Fibroblast of lung (primary cell): ENCODE results near the gene CD84. TPM values are rescaled to one million over a fixed set of nuclear protein-coding genes. Genes with fewer than 3 reads are reported as not detected.

Experiments used
- DNase-seq, 2 donors: peaks; one replicate each; pipeline versions ENCODE4 v3.0.0 to v3.0.0-alpha.2; 2010; ENCODE audit warnings: low read depth in 2 of 2
- H2AFZ ChIP-seq: 2 replicates; pipeline ENCODE4 v1.5.1; 2012; ENCODE audit warnings: low read length, control low read depth, inconsistent platforms
- H3K27ac ChIP-seq: 2 replicates; pipeline ENCODE4 v1.5.1; 2011; ENCODE audit warnings: low read length, control low read depth; ENCODE audit not compliant: insufficient read depth
- H3K27me3 ChIP-seq: 2 replicates; pipeline ENCODE4 v1.5.1; 2011; ENCODE audit warnings: mild to moderate bottlenecking, low read length; ENCODE audit not compliant: control insufficient read depth, insufficient read depth
- H3K36me3 ChIP-seq: 2 replicates; pipeline ENCODE4 v1.5.1; 2011; ENCODE audit warnings: low read length; ENCODE audit not compliant: control insufficient read depth, insufficient read depth
- H3K4me1 ChIP-seq: 2 replicates; pipeline ENCODE4 v1.5.1; 2011; ENCODE audit warnings: low read length; ENCODE audit not compliant: control insufficient read depth, insufficient read depth; ENCODE audit errors: extremely low read depth
- H3K4me2 ChIP-seq: 2 replicates; pipeline ENCODE4 v1.5.1; 2011; ENCODE audit warnings: low read length, control low read depth; ENCODE audit not compliant: insufficient read depth; ENCODE audit errors: extremely low read depth
- H3K4me3 ChIP-seq, 4 experiments: fragments of 200-600 bp in 1 of 4; sonication (generic) in 1 of 4; replicated peaks in 1 of 4; 2 replicates each; pipeline ENCODE4 v1.5.1; 2011 to 2016; ENCODE audit warnings: low read length in 4 of 4, low read depth in 3 of 4, mild to moderate bottlenecking in 3 of 4, control low read depth in 2 of 4, inconsistent platforms in 1 of 4, mixed read lengths in 1 of 4; ENCODE audit not compliant: insufficient read depth in 1 of 4; ENCODE audit errors: control extremely low read depth in 1 of 4
- H3K79me2 ChIP-seq: 2 replicates; pipeline ENCODE4 v1.5.1; 2012; ENCODE audit warnings: mild to moderate bottlenecking, low read length, inconsistent platforms; ENCODE audit not compliant: control insufficient read depth, insufficient read depth
- H3K9ac ChIP-seq: 2 replicates; pipeline ENCODE4 v1.5.1; 2011; ENCODE audit warnings: mild to moderate bottlenecking, low read length, control low read depth; ENCODE audit not compliant: insufficient read depth
- H3K9me3 ChIP-seq: 2 replicates; pipeline ENCODE4 v1.5.1; 2012; ENCODE audit warnings: low read depth, low read length; ENCODE audit not compliant: control insufficient read depth, insufficient read depth
- H4K20me1 ChIP-seq: 2 replicates; pipeline ENCODE4 v1.5.1; 2011; ENCODE audit warnings: low read length; ENCODE audit not compliant: control insufficient read depth, insufficient read depth; ENCODE audit errors: extremely low read depth
- CTCF ChIP-seq, 2 donors: IDR thresholded peaks in 1 of 2; conservative IDR thresholded peaks in 1 of 2; 1 replicate in 1 of 2; 2 replicates in 1 of 2; pipeline ENCODE4 v1.5.1; 2011 to 2012; ENCODE audit warnings: low read length in 2 of 2, control low read depth in 1 of 2, inconsistent platforms in 1 of 2, low read depth in 1 of 2, mild to moderate bottlenecking in 1 of 2
- EZH2 ChIP-seq: IDR thresholded peaks from 2 replicates; pipeline ENCODE4 v1.5.1; 2012; ENCODE audit warnings: low read length, control low read depth, mild to moderate bottlenecking; ENCODE audit errors: missing control alignments
- polyA plus RNA-seq, 2 donors: library from polyadenylated mRNA; depleted of rRNA in 1 of 2; stranded (reverse) in 1 of 2; unstranded in 1 of 2; fragments of >200 nt; gene quantifications; 2 replicates each; pipeline ENCODE4 v1.2.1, GENCODE V29; 2011 to 2012; ENCODE audit warnings: missing spikeins in 1 of 2
- total RNA-seq: library from RNA; depleted of rRNA; stranded (reverse); fragments of >200 nt; gene quantifications from 2 replicates; pipeline ENCODE4 v1.2.1, GENCODE V29; 2014

Gene CD84
- total and polyA plus RNA-seq, 2 donors (not counting 1 experiment from before 2014, with no cell fraction given) = not detected

DNA sequence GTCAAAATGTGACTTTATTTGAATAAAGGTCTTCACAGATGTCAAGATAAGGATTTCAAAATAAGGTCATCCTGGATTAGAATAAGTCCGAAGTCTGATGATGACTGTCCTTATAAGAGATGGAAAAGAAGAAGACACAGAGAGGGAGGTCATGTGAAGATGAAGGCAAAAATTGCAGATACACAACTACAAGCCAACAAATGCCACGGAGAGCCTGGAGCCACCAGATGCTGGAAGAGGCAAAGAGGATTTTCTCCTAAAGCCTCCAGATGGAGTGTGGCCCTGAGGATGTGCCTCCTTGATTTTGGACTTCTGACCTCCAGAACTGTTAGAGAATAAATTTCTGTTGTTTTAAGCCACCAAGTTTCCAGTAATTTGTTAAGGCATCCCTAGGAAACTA, 36.4 kb upstream of the CD84 start:
- H3K36me3 ChIP-seq = no peaks in the 10 kb centered on the region
- H3K9me3 ChIP-seq = no peaks in the 10 kb centered on the region
- H3K4me3 ChIP-seq = no peak overlapping the region
- H3K4me1 ChIP-seq = no peaks in the 10 kb centered on the region
- H3K27ac ChIP-seq = no peak overlapping the region
- TF ChIP-seq EZH2 (no peak), CTCF (conservative IDR thresholded peaks at IDR 0.05 in 1 of 2, IDR thresholded peaks at IDR 0.05 in 1 of 2; ENCODE audit: low read depth in 1 of 2, low read length in 2 of 2) (no peak)
- no peak for DNase-seq
- H4K20me1 ChIP-seq = no peaks in the 10 kb centered on the region
- H3K27me3 ChIP-seq = no peaks in the 10 kb centered on the region
- no peaks in the 10 kb centered on the region for H3K79me2 ChIP-seq
- H3K9ac ChIP-seq = no peak overlapping the region
- H2AFZ ChIP-seq = no peak overlapping the region
- no peak overlapping the region for H3K4me2 ChIP-seq

GRCh38 chr1:160614410-160614809, 35.1 kb upstream of the CD84 start:
- DNase-seq = no peak
- H3K9ac ChIP-seq = no peak overlapping the region
- H3K79me2 ChIP-seq = no peaks in the 10 kb centered on the region
- H3K27ac ChIP-seq = no peak overlapping the region
- H4K20me1 ChIP-seq = no peaks in the 10 kb centered on the region
- no peaks in the 10 kb centered on the region for H3K27me3 ChIP-seq
- H3K36me3 ChIP-seq = no peaks in the 10 kb centered on the region
- TF ChIP-seq CTCF (conservative IDR thresholded peaks at IDR 0.05 in 1 of 2, IDR thresholded peaks at IDR 0.05 in 1 of 2; ENCODE audit: low read depth in 1 of 2, low read length in 2 of 2) = no peak
- no peak for TF ChIP-seq EZH2
- H2AFZ ChIP-seq = no peak overlapping the region
- no peak overlapping the region for H3K4me2 ChIP-seq
- no peaks in the 10 kb centered on the region for H3K4me1 ChIP-seq
- H3K9me3 ChIP-seq = no peaks in the 10 kb centered on the region
- H3K4me3 ChIP-seq = no peak overlapping the region

DNA sequence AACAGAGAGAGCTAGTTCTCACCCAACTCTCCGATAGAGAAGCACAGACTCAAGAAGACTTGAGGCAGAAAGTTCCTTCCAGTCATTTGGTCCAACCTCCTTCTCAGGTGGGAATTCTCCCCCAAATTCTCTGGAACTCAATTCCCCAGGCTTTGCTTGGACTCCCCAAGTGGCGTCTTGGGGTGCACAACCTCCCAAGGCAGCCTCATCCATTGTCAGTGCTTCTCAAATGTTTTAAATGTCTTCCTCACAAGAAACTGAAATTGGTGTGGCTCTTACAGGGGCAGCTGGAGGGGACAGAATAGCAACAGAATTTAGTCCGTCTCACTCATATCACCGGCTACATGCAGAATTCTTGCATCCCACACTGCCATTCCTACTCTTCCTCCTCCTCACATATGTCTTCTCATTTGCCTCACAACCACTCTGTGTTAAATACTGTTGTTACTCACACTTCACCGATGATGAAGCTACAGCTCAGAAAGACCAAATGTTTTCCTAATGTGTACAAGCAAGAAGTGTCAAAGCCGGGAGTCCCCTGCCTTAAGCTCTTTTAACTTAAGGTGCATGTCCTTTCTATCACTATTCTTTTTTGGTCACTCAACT, 33.4 kb upstream of the CD84 start:
- H3K79me2 ChIP-seq = no peaks in the 10 kb centered on the region
- no peak overlapping the region for H3K4me3 ChIP-seq
- H3K4me1 ChIP-seq = no peaks in the 10 kb centered on the region
- no peaks in the 10 kb centered on the region for H3K9me3 ChIP-seq
- H3K4me2 ChIP-seq = no peak overlapping the region
- H3K27me3 ChIP-seq = no peaks in the 10 kb centered on the region
- DNase-seq = no peak
- H3K27ac ChIP-seq = no peak overlapping the region
- no peak overlapping the region for H3K9ac ChIP-seq
- H2AFZ ChIP-seq = no peak overlapping the region
- no peaks in the 10 kb centered on the region for H4K20me1 ChIP-seq
- H3K36me3 ChIP-seq = no peaks in the 10 kb centered on the region
- no peak for TF ChIP-seq EZH2
- TF ChIP-seq CTCF (conservative IDR thresholded peaks at IDR 0.05 in 1 of 2, IDR thresholded peaks at IDR 0.05 in 1 of 2; ENCODE audit: low read depth in 1 of 2, low read length in 2 of 2) = no peak
